OCI-LY3 (cell line): ENCODE measurements around the gene HDC.

Experiments
- EZH2phosphoT487 ChIP-seq: fragments of 200-600 bp; shearing (Covaris generic); IDR thresholded peaks from 2 replicates; pipeline ENCODE4 v1.6.1; 2018; ENCODE audit warnings: antibody characterized with exemption, mixed run types, low read depth
- TF ChIP-seq, protein P1 (sequence below): fragments of 200-600, 300-600 bp; sonication (generic); IDR thresholded peaks from 2 replicates; pipeline ENCODE4 v1.5.1; 2014; ENCODE audit warnings: antibody characterized with exemption, low read length, low read depth

GRCh38 chr15:50265620-50266019, at the start of gene HDC:
- TF ChIP-seq, protein P1, sequence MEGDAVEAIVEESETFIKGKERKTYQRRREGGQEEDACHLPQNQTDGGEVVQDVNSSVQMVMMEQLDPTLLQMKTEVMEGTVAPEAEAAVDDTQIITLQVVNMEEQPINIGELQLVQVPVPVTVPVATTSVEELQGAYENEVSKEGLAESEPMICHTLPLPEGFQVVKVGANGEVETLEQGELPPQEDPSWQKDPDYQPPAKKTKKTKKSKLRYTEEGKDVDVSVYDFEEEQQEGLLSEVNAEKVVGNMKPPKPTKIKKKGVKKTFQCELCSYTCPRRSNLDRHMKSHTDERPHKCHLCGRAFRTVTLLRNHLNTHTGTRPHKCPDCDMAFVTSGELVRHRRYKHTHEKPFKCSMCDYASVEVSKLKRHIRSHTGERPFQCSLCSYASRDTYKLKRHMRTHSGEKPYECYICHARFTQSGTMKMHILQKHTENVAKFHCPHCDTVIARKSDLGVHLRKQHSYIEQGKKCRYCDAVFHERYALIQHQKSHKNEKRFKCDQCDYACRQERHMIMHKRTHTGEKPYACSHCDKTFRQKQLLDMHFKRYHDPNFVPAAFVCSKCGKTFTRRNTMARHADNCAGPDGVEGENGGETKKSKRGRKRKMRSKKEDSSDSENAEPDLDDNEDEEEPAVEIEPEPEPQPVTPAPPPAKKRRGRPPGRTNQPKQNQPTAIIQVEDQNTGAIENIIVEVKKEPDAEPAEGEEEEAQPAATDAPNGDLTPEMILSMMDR, result no peak
- no peak for TF ChIP-seq EZH2phosphoT487
